NCI-H510A treated with DMSO at 0.1 percent for 48 hours (cell line): ENCODE data around the gene ZBTB47.

Source experiments
- DNase-seq: peaks from one replicate; lab custom pipeline; 2025; lab: John Stamatoyannopoulos, UW

Gene ZBTB47

DNA sequence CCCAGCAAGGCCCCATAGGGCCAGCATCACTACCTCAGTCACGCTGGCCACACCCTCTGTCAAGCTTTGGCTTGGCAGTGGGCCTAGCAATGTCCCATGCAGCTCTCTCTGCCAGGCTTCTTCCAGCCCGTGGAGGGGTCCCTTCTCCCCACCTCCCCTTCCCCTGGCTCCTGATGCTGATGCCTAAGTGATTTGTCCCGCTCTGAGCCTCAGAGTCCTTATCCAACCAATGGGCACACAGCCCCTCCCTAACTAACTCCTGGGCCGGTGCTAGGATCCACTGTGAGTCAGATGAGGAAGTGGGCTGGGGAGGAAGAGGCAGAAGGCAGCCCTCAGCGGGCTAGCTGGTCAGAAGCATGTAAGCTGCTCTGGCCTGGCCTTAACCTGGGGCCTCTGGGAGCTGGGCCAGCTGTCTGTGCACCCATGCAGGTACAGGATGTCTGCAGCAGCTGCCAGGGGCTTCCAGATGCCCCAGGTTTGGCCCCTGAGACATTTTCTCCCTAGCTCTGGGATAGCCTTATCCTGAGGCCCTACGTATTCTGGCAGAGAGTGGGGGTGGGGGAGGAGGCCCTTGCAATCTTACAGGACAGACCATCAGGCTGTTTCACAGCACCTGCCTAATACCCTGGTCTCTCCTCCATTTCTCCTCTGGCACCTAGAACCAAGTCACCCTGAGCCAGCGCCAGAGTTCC, 740 bp upstream of the ZBTB47 start:
- DNase-seq: no peak

- DNase-seq: no peak
Observed at GRCh38 chr3:42653303-42653559, 266 bp upstream of the ZBTB47 start.

DNA sequence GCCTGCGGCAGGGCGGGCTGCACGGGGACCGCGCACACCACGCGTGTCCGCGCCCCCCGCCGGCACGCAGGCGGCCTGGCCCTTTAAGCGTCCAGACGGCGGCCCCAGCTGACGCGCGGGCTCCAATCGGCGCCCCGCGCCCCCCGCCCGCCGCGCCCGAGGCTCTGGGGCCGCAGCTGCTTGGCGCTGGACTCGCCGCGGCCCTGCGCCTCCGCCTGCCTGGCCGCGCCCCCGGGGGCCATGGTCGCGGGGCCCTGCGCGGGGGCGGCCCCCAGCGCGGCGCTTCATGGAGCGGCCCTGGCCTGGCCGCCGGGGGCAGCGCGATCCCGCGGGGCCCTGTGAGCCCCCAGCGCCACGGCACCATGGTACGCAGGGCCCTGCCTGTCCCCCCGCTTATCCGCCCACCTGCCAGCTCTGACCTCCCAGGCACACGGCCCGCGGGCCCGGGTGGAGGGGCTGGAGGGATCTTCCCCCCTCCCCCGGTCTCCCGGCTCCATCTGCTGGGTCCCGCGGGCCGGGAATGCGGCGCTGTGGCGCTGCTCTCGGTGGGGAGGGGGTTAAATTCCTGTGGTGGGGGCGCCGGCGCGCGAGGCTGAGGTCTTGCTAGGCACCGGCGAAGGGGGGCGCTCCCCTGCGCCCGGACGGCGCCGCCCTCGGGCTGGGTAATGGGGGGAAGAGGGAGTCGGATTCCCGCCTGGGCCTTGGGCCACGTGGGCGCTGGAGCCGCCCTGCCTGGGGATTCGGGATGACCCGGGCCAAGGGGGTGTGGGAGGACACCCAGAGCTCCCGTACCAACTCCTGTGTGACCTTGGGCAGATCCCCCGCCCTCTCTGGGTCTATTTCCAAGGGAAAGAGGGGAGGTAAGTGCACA, 1.1 kb downstream of the ZBTB47 start:
- DNase-seq: no peak

DNA sequence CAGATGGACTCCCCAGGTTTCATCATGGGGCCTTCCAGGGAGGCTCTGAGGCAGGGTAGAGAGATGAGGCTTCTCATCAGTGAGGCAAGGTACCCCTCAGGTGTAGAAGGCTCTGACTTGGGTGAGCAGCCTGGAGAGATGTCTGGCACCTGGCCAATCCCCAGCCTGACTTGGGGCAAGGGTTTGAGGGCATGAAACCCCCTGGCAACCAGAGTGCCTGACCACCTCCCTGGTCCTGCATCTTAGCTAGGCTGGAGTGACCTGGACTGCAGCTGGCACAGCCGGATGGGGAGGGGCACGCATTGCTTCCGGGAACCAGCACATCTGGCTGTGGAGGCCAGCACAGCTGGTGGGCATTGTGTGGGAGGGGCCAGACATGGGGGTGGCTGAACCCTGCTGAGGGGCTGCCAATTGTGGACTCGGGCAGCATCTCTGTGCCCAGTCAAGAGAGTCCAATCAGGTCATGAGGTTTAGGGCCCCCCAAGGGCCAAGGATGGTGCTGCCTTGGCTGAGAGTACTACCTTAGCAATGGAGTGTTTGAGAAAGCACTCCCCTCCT, 1.9 kb downstream of the ZBTB47 start:
- no peak for DNase-seq

- DNase-seq: no peak
Observed at GRCh38 chr3:42655980-42656679, 2.6 kb downstream of the ZBTB47 start.

GRCh38 chr3:42656680-42657610, 3.4 kb downstream of the ZBTB47 start:
- DNase-seq: no peak

- no peak for DNase-seq
Observed at GRCh38 chr3:42657675-42658074, 4.2 kb downstream of the ZBTB47 start.

DNA sequence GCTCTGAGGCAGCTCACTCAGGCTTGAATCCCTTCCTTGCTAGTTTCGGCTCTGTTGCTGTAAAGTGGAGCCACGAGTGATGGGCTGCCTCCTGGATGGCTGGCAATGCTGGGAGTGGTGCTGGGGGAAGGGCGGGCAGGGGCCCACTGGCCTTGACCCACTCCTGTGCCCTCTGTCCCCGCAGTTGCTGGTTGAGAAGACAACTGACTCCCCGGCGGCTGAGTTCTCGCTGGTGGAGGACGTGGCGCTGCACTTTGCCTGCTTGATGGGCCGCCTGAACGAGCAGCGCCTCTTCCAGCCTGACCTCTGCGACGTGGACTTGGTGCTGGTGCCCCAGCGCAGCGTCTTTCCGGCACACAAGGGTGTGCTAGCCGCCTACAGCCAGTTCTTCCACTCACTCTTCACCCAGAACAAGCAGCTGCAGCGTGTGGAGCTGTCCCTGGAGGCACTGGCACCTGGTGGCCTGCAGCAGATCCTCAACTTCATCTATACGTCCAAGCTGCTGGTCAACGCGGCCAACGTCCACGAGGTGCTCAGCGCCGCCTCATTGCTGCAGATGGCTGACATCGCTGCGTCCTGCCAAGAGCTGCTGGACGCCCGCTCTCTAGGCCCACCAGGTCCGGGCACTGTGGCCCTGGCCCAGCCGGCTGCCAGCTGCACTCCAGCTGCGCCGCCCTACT, 4.7 kb downstream of the ZBTB47 start:
- DNase-seq: no peak

- DNase-seq: no peak
Observed at GRCh38 chr3:42658771-42659390, 5.4 kb downstream of the ZBTB47 start.

DNA sequence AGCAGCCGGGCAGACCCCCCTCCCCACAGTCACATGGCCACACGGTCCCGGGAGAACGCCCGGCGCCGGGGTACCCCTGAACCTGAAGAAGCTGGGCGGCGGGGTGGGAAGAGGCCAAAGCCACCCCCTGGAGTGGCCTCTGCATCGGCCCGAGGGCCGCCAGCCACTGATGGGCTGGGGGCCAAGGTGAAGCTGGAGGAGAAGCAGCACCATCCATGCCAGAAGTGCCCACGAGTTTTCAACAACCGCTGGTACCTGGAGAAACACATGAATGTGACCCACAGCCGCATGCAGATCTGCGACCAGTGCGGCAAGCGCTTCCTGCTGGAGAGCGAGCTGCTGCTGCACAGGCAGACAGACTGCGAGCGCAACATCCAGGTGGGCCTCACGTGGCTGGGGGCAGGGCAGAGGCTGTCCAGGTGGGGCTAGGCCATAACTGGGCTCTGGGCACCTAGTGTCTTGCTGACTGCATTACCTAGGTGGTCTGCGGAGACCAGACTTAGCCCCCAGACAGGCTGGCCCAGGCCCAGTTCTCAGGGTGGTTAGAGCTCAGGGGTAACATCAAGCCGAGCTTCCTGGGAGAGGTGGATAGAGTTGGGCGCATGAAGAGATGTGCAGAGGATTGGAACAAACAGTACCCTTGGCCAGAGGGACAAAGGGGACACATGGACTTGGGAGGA, 6.1 kb downstream of the ZBTB47 start:
- DNase-seq: no peak

DNA sequence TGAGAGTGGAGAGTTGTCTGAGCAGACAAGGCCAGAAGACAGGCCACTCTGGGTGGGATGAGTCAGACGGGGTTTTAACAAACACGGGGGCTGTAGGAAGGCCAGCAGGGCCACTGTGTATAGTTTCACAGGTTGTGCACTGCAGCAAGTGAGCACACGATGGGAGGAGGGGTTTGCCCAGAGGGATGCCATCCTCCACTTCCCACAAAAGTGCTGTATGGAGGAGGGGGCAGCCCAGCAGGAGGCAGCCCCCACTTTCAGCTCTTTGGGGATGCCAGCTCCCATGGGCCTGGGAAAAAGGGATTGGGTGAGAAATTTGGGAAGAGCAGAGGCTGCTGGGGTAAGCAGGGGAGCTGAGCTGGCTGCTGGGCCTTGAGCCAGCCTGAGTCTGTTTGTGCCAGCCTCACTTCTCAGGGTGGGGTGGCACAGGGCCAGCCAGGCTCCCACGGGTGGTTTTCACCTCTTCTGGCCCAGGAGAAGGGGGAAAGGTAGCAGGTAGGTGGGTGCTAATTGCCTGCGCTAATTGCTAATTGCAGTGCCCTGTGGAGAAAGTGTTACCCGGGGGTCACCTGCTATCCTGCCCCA, 6.7 kb downstream of the ZBTB47 start:
- no peak for DNase-seq

- DNase-seq: peak; percentile 14
Observed at GRCh38 chr3:42660898-42661297, 7.4 kb downstream of the ZBTB47 start.

DNA sequence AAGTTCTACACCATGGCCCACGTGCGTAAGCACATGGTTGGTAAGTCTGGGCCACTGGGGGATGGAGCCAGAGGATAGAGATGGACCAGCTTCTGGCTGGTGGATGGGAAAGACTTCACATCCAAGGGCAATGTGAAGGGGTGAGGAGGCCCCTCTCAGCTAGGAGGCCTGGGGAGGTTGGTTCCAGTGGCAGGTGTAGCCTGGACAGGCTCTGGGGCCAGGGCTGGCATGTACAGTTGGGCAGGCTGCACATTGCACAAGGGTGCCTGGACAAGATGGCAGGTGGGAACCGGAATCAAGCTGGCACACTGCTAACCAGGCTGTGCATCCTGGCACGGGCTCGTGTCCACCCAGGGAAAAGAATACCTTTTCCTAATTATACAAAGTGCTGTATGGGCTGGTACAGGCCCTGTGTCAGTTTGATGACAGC, 8.1 kb downstream of the ZBTB47 start:
- no peak for DNase-seq

- DNase-seq: no peak
Observed at GRCh38 chr3:42662037-42662812, 8.7 kb downstream of the ZBTB47 start.

- DNase-seq: no peak
Observed at GRCh38 chr3:42662813-42663535, 9.5 kb downstream of the ZBTB47 start.

GRCh38 chr3:42663581-42664437, 10.3 kb downstream of the ZBTB47 start:
- DNase-seq: no peak

DNA sequence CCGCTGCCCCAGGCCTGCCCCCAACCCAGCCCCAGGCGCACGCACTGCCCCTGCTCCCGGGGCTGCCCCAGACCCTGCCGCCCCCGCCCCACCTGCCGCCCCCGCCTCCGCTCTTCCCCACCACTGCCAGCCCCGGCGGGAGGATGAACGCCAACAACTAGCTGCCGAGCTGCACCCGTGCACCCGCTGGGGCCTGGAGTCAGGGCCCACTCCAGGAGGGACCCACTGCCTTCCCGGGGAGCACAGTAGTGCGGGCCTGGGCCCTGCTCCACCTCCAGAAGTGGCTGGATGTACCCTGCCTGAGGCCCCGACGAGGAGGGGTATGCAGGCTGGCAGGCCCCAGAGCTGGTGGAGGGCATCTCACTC, 10.9 kb downstream of the ZBTB47 start:
- no peak for DNase-seq
